Measurements from ENCODE around the gene EPHA5.
"Not testable (repeated sequence)": the region's sequence is repeated elsewhere in the genome, so short reads cannot be mapped to it uniquely, and the experiment has no call there.

The EPHA5 gene

GRCh38 chr4:65337371-65337770 is 332.9 kb downstream of the EPHA5 start:
- Histone ChIP-seq H3K9me3 (no peaks in the 10 kb centered on the region), H3K4me1 (peaks cover 15% of the 10 kb centered on the region), H3K36me3 (no peaks in the 10 kb centered on the region), H3K4me3 (ENCODE audit: low read depth, low read length) (no peak overlapping the region), H3K27me3 (no peaks in the 10 kb centered on the region)
- no peak for DNase-seq
- no peak for TF ChIP-seq CTCF (IDR thresholded peaks at IDR 0.05; ENCODE audit: low read depth, low read length)

- no peak for TF ChIP-seq CTCF (IDR thresholded peaks at IDR 0.05; ENCODE audit: low read depth, low read length)
- no peak for DNase-seq
- no peak overlapping the region for H3K4me3 ChIP-seq (ENCODE audit: low read depth, low read length)
- H3K36me3 ChIP-seq: no peaks in the 10 kb centered on the region
- no peaks in the 10 kb centered on the region for H3K9me3 ChIP-seq
- H3K27me3 ChIP-seq: no peaks in the 10 kb centered on the region
- H3K4me1 ChIP-seq: peaks cover 15% of the 10 kb centered on the region
These were observed 333.8 kb downstream of the EPHA5 start for GRCh38 chr4:65336465-65336864.

GRCh38 chr4:65316534-65316933 is 353.8 kb downstream of the EPHA5 start:
- no peak for DNase-seq
- no peaks in the 10 kb centered on the region for H3K9me3 ChIP-seq
- no peaks in the 10 kb centered on the region for H3K36me3 ChIP-seq
- no peaks in the 10 kb centered on the region for H3K4me1 ChIP-seq
- no peak for TF ChIP-seq CTCF (IDR thresholded peaks at IDR 0.05; ENCODE audit: low read depth, low read length)
- H3K4me3 ChIP-seq (ENCODE audit: low read depth, low read length): no peak overlapping the region
- no peaks in the 10 kb centered on the region for H3K27me3 ChIP-seq

GRCh38 chr4:65311120-65311519 is 359.2 kb downstream of the EPHA5 start:
- TF ChIP-seq CTCF (IDR thresholded peaks at IDR 0.05; ENCODE audit: low read depth, low read length): no peak
- H3K4me3 ChIP-seq (ENCODE audit: low read depth, low read length): no peak overlapping the region
- H3K9me3 ChIP-seq: no peaks in the 10 kb centered on the region
- no peaks in the 10 kb centered on the region for H3K27me3 ChIP-seq
- no peaks in the 10 kb centered on the region for H3K4me1 ChIP-seq
- no peak for DNase-seq
- H3K36me3 ChIP-seq: no peaks in the 10 kb centered on the region

- DNase-seq: no peak
- no peak overlapping the region for H3K4me3 ChIP-seq (ENCODE audit: low read depth, low read length)
- H3K4me1 ChIP-seq: no peaks in the 10 kb centered on the region
- TF ChIP-seq CTCF (IDR thresholded peaks at IDR 0.05; ENCODE audit: low read depth, low read length): no peak
- H3K36me3 ChIP-seq: no peaks in the 10 kb centered on the region
- H3K9me3 ChIP-seq: no peaks in the 10 kb centered on the region
- no peaks in the 10 kb centered on the region for H3K27me3 ChIP-seq
These were observed 359.7 kb downstream of the EPHA5 start for GRCh38 chr4:65310586-65310985.

GRCh38 chr4:65308626-65309025 is 361.7 kb downstream of the EPHA5 start:
- not testable (repeated sequence) for H3K4me3 ChIP-seq (ENCODE audit: low read depth, low read length); H3K9me3 ChIP-seq; H3K36me3 ChIP-seq; DNase-seq; H3K4me1 ChIP-seq; H3K27me3 ChIP-seq

GRCh38 chr4:65302145-65302544 is 368.1 kb downstream of the EPHA5 start:
- no peak overlapping the region for H3K4me3 ChIP-seq (ENCODE audit: low read depth, low read length)
- H3K27me3 ChIP-seq: no peaks in the 10 kb centered on the region
- no peaks in the 10 kb centered on the region for H3K9me3 ChIP-seq
- no peaks in the 10 kb centered on the region for H3K4me1 ChIP-seq
- no peaks in the 10 kb centered on the region for H3K36me3 ChIP-seq
- TF ChIP-seq CTCF (IDR thresholded peaks at IDR 0.05; ENCODE audit: low read depth, low read length): no peak
- DNase-seq: no peak

All from BE2C (cell line).